Activated CD4-positive, alpha-beta T cell treated with anti-CD3 and anti-CD28 coated beads, Interleukin-2, amount 50 U/mL, for 16 hours (primary cell): ENCODE results near the gene ALKBH7.
"Not testable (repeated sequence)": the region's sequence is repeated elsewhere in the genome, so short reads cannot be mapped to it uniquely, and the experiment has no call there.

Source experiments
- DNase-seq: peaks from one replicate; pipeline ENCODE4 v3.0.0-alpha.2; 2020

ALKBH7 gene

GRCh38 chr19:6372594-6373095 is at the start of gene ALKBH7:
Gene ALKBH7 (plus strand): TSS chr19:6372794. CDS start chr19:6372821, 27 bp downstream.
- peak; percentile 99 for DNase-seq

GRCh38 chr19:6324757-6325156 is 47.8 kb upstream of the ALKBH7 start:
- DNase-seq = no peak

- no peak for DNase-seq
Measured at GRCh38 chr19:6325614-6326013, 47.0 kb upstream of the ALKBH7 start.

GRCh38 chr19:6326815-6327214 is 45.8 kb upstream of the ALKBH7 start:
- no peak for DNase-seq

- no peak for DNase-seq
Measured at GRCh38 chr19:6333439-6333838, 39.2 kb upstream of the ALKBH7 start, which contains the start of gene ACER1. Gene ACER1 (minus strand): TSS chr19:6333612. CDS start chr19:6333551, 61 bp downstream.

GRCh38 chr19:6334490-6335285 is 37.9 kb upstream of the ALKBH7 start:
- no peak for DNase-seq

GRCh38 chr19:6340493-6341201 is 31.9 kb upstream of the ALKBH7 start:
- no peak for DNase-seq

- DNase-seq = no peak
Measured at GRCh38 chr19:6343462-6343861, 29.1 kb upstream of the ALKBH7 start.

GRCh38 chr19:6349271-6349670 is 23.3 kb upstream of the ALKBH7 start:
- not testable (repeated sequence) for DNase-seq

- DNase-seq = no peak
Measured at GRCh38 chr19:6350688-6351087, 21.9 kb upstream of the ALKBH7 start.

GRCh38 chr19:6352381-6353165 is 20.0 kb upstream of the ALKBH7 start:
- DNase-seq = no peak

- DNase-seq = no peak
Measured at GRCh38 chr19:6354098-6354674, 18.4 kb upstream of the ALKBH7 start.

GRCh38 chr19:6355321-6356040 is 17.1 kb upstream of the ALKBH7 start:
- not testable (repeated sequence) for DNase-seq

GRCh38 chr19:6357174-6357573 is 15.4 kb upstream of the ALKBH7 start:
- DNase-seq = no peak

GRCh38 chr19:6358003-6358402 is 14.6 kb upstream of the ALKBH7 start:
- DNase-seq = no peak

GRCh38 chr19:6359568-6360341 is 12.8 kb upstream of the ALKBH7 start:
- DNase-seq = no peak

- not testable (repeated sequence) for DNase-seq
Measured at GRCh38 chr19:6360445-6360844, 12.1 kb upstream of the ALKBH7 start.

GRCh38 chr19:6360857-6361216 is 11.8 kb upstream of the ALKBH7 start:
- DNase-seq = not testable (repeated sequence)

- DNase-seq = no peak
Measured at GRCh38 chr19:6362027-6362350, 10.6 kb upstream of the ALKBH7 start.

GRCh38 chr19:6362351-6362801 is 10.2 kb upstream of the ALKBH7 start:
- peak; percentile 38 for DNase-seq

- DNase-seq = no peak
Measured at GRCh38 chr19:6364353-6364752, 8.2 kb upstream of the ALKBH7 start.
